HG03139 (cell line): ENCODE data around the gene RGS8.

Experiments used
- ATAC-seq: cut with Tn5 transposase; IDR thresholded peaks from one replicate; pipeline ENCODE4 v1.9.1; 2021; ENCODE audit not compliant: unreplicated experiment

RGS8 gene, protein sequence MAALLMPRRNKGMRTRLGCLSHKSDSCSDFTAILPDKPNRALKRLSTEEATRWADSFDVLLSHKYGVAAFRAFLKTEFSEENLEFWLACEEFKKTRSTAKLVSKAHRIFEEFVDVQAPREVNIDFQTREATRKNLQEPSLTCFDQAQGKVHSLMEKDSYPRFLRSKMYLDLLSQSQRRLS

DNA sequence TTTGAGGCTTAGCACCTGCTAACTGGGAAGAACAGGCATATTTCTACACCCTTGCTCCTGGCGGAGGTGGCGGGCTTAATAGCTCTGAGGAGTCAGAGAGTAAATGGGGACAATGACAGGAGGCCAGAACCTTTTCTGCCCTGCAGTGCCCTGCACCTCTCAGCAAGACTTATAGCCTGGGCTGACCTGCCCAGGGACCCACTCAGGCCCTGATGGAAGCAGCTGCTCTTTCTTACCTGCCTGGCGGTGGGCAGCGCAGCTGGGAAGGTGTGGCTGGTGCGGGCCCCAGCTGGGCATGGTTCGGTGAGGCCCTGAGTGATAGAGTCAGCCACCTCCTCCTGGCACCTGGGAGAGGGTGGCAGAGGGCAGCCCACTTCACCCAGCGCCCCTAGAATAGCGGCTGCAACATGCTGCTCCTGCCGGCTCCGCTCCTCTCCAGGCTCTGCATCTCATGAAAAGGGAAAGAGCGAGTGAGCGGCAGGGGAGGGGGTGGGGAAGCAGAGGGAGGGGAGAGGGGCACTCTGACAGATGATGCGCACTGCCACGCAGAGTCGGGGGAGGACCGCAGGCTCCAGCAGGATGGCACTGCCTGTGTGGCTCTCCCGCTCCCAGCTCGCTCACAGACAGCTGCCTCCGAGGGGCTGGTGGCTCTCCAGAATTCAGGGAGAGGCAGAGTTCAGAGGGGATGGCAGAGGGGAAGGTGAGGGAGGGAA lies at the start of gene RGS8:
RGS8 (minus strand) TSS at position 472 of the 713 bp plus-strand sequence. CDS start 14,938 bp downstream, outside the sequence.
- ATAC-seq, result no peak

- no peak for ATAC-seq
These were observed 47.6 kb upstream of the RGS8 start for GRCh38 chr1:182731852-182732575.

DNA sequence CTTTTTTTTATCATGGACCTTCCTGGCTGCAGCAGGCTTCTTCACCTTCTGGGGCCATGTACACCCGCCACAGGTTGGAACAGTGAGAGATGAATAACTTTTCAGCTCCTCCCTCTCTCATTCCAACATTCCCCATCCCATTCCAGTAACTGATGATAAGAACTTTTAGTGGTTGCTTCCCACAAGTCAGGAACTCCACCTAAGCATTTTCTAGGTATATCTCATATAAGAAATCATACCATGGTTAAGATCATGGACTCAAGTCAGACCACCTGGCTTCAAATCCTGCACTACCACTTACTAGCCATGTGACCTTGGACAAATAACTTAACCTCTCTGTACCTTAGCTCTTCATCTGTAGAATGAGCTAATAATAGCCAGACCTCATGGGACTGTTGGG lies 42.5 kb upstream of the RGS8 start:
- ATAC-seq, result no peak

GRCh38 chr1:182725259-182726255 lies 41.2 kb upstream of the RGS8 start:
- no peak for ATAC-seq

- ATAC-seq, result no peak
These were observed 39.8 kb upstream of the RGS8 start for GRCh38 chr1:182724215-182724614.

DNA sequence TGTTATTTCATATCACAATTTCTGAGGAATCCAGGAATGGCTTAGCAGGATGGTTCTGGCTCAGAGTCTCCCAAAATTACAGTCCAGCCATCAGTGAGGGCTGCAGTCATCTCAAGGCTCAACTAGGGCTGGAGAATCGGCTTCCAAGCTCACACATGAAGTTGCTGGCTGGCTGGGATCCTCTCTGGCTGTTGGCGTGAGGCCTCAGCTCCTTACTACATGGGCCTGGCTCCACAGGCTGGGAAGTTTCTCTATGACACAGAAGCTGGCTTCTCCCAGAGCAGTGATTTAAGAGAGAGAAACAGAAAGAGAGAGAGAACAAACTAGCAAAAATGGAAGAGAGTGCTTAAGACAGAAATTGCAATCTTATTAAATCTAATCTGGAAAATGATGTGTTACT lies 38.8 kb upstream of the RGS8 start:
- ATAC-seq, result no peak

- ATAC-seq, result no peak
These were observed 37.1 kb upstream of the RGS8 start for GRCh38 chr1:182721525-182721924.

- no peak for ATAC-seq
These were observed 36.1 kb upstream of the RGS8 start for GRCh38 chr1:182720463-182720862.

DNA sequence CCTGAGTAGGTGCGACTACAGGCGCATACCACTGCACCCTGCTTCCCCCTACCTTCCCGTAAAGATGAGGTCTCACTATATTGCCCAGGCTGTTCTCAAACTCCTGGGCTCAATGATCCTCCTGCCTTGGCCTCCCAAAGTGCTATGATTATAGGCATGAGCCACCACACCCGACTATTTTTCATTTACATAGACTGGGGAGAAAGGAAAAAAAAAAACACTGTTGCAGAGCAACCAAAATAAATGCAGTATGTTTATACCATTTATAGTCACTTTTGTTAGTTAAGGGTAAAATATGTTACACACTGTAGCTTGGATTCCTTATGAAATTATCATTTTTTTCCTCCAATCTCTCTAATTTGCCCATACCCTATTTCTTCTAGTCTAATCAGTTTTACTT lies 35.2 kb upstream of the RGS8 start:
- ATAC-seq, result no peak

DNA sequence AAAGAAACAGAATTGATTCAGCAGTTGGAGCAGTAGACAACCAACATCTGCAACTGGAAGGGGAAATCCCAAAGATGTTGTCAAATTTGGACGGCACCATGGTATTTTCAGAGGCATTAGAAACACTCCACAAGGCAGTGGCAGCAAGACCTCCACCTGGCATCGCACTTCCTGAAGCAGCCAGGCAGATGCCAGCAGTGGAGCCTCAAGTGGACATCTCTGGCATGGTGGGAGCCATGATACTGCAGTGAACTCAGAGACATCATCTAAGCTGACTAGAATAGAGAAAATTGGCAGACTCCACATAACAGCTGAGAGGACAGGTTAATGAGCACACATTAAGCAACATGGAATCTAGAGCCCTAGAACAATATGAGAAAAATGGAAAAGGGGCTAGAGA lies 33.9 kb upstream of the RGS8 start:
- no peak for ATAC-seq

DNA sequence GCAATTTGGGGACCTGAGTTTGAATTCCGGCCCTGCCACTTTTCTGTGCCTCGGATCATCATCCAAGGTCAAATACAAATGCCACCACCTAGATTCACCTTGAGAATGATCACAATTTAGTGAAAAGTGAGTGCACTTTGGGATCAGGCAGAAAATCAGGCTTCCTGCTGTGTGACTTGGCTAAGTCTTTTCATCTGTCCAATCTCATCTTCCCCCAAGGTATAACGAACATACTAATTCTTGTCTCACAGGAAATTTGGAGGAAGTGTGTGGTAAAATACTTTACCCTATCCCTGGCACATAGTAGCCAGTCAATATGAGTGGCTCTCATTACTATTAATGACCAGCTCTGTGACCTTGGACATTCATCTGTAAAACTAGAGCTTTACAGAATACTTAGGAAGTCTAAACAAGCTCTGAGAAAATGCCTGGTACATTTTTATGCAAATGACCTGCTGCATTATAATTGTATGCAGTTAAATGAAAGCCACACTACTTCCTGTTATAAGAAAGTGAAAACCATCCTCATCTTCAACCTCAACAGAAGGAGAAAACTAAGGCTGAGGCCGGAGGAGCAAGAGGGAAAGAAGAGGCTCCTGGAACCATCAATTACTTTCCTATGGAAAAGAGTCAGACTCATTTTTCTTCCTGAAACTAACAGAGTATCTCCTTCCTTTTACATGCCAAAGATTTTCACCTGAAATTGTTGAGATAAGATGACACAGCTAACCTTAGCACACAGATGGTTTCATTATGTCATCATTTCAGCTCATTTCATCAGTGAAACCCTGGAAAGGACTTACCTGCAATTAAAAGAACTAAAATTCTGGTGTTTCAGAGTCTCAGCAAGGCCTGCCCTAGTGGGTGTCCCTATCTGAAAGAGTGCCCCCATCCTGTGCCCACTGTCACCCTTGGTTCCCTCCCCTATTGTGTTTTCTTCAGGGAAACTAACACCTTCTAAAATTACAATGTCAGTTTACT lies 32.6 kb upstream of the RGS8 start:
- ATAC-seq, result no peak

DNA sequence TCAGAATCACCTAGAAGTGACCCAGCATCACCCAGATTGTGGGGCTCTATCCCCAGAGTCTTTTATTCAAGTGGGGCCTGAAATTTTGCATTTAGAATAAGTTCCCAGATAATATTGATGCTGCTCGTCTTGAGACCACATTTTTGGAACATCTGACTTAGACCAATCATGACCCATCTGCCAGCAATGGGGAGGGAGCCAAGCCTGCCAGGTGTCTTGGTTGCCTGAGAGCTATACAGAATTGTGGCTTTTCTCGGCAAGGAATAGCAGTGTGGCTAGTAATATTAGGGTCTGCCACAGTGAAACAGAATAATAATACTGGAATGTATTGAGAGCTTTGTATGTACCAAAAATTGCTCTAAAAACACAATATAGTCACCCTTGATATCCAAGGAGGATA lies 31.1 kb upstream of the RGS8 start:
- no peak for ATAC-seq

GRCh38 chr1:182714546-182714945 lies 30.2 kb upstream of the RGS8 start:
- ATAC-seq, result no peak

- ATAC-seq, result no peak
These were observed 29.6 kb upstream of the RGS8 start for GRCh38 chr1:182713939-182714338.

GRCh38 chr1:182713492-182713891 lies 29.1 kb upstream of the RGS8 start:
- ATAC-seq, result no peak

GRCh38 chr1:182709855-182710254 lies 25.5 kb upstream of the RGS8 start:
- ATAC-seq, result no peak

DNA sequence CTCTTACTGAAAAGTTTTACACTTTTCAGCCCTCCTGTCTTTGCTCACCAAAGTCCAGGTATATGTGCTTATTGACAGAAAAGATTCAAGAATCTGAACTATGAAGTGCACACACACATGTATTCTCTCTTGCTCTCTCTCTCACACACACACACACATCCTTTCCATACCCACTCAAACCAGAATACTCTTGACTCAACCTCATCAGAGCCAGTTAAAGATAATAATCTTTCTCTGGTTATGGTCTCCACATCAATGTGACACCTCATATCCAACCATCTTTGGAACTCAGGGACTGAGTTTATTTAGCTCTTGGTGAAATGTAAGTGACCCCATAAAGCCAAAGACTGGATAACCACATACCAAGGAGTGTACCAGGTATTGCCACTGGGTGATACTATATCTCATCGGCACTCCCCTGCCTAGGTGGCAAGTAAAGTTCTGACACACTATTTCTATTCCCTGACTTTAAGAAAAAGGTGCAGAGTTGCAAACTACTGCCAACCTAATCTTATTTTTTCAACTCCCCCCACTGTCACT lies 24.9 kb upstream of the RGS8 start:
- no peak for ATAC-seq

DNA sequence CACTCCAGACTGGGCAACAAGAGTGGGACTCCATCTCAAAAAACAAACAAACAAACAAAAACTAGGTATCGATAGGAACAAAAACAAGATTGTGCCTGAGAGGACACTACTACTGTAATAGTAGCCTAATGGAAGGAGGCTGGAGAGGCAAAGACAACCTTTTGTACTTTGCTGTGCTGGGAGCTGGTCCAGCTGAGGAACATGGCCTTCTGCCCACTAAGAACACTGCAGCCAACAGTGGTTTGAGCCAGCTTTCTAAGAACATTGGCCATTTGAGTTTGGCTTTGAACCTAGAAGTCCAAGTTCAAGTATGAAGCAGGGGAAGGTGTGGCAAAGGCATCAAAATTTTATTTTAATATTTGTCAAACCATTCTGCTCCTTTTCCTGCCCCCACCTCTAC lies 22.7 kb upstream of the RGS8 start:
- ATAC-seq, result no peak

GRCh38 chr1:182704677-182705076 lies 20.3 kb upstream of the RGS8 start:
- no peak for ATAC-seq

DNA sequence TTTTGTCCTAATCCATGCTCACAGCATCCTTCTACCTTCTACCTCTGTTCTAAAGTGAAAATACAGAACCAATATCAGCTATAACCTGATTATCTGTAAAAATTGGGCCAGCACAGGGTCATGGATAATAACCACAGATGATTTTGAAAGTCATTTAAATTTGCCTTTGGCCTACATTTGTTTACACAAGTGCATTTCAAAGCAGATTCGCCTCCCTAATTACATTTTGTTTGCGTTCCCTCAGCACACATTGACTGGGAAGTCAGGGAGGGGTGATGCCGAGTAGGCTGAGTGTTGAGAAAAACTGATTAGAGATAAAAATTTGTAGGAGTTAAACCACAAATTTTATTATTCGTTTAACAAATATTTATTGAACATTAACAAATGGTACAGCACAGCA lies 19.2 kb upstream of the RGS8 start:
- no peak for ATAC-seq
